AML-193 (cell line): ENCODE data around the gene ANKMY1.
"Not testable (repeated sequence)": the region's sequence is repeated elsewhere in the genome, so short reads cannot be mapped to it uniquely, and the experiment has no call there.

ENCODE experiments used
- DNase-seq, 2 experiments: peaks; one replicate each; lab custom pipeline; 2025; lab: John Stamatoyannopoulos, UW

Gene ANKMY1

GRCh38 chr2:240505910-240506309 lies 51.9 kb downstream of the ANKMY1 start:
- no peak for DNase-seq

GRCh38 chr2:240503848-240504247 lies 53.9 kb downstream of the ANKMY1 start:
- DNase-seq, result no peak

GRCh38 chr2:240503375-240503774 lies 54.4 kb downstream of the ANKMY1 start:
- no peak for DNase-seq

- no peak for DNase-seq
Observed at GRCh38 chr2:240502430-240503121, 55.2 kb downstream of the ANKMY1 start.

- DNase-seq, result no peak
Observed at GRCh38 chr2:240502059-240502429, 55.7 kb downstream of the ANKMY1 start.

GRCh38 chr2:240501531-240501991 lies 56.2 kb downstream of the ANKMY1 start:
- no peak for DNase-seq

GRCh38 chr2:240500561-240501423 lies 57.0 kb downstream of the ANKMY1 start:
- no peak for DNase-seq

- DNase-seq, result no peak
Observed at GRCh38 chr2:240499309-240500301, 58.2 kb downstream of the ANKMY1 start.

- no peak for DNase-seq
Observed at GRCh38 chr2:240498958-240499260, 58.9 kb downstream of the ANKMY1 start.

- DNase-seq, result no peak
Observed at GRCh38 chr2:240498171-240498957, 59.4 kb downstream of the ANKMY1 start.

GRCh38 chr2:240497082-240497481 lies 60.7 kb downstream of the ANKMY1 start:
- peak; percentile 2 to 17 for DNase-seq

- DNase-seq, result not testable (repeated sequence)
Observed at GRCh38 chr2:240494942-240495341, 62.8 kb downstream of the ANKMY1 start.

- DNase-seq, result no peak
Observed at GRCh38 chr2:240494194-240494793, 63.5 kb downstream of the ANKMY1 start.

- DNase-seq, result no peak
Observed at GRCh38 chr2:240491483-240491882, 66.3 kb downstream of the ANKMY1 start.

- DNase-seq, result no peak
Observed at GRCh38 chr2:240482141-240482540, 75.6 kb downstream of the ANKMY1 start.

- DNase-seq, result no peak
Observed at GRCh38 chr2:240481720-240482119, 76.1 kb downstream of the ANKMY1 start.

GRCh38 chr2:240480834-240481623 lies 76.8 kb downstream of the ANKMY1 start:
- DNase-seq, result no peak

- no peak for DNase-seq
Observed at GRCh38 chr2:240479111-240479501, 78.7 kb downstream of the ANKMY1 start.

GRCh38 chr2:240478346-240479110 lies 79.3 kb downstream of the ANKMY1 start:
- no peak for DNase-seq
